ENCODE results near the gene CLMN. TPM values are rescaled to one million over a fixed set of nuclear protein-coding genes. Genes with fewer than 3 reads are reported as not detected.

Gene CLMN
- total and polyA plus RNA-seq, 2 of the 13 experiments (the other 11 are each of a cell fraction or from before 2014, with no cell fraction given) = 15.1 to 16.7 TPM

DNA sequence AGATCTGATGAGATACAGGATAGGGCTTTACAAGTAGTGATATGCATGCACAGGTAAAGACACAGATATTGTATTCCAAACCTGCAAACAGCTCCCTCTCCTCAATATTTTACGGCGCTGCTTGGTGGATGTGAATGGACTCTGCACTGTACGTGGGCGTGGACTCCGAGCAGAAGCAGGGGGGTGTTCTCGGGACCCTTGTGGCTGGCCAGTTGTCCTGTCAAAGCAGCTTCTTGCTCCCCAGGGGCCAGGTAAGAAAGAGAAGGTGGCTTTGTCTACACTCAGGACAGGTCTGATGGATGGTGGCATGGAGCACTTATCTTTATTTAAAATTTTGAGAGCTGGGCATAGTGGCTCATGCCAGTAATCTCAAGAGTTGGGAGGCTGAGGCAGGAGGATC lies 29.5 kb upstream of the CLMN start (continued):
- TF ChIP-seq ZNF883 (CRISPR knock-in tag; IDR thresholded peaks at IDR 0.05; ENCODE audit: not compliant biosample characterization) (no peak), ZNF33A (CRISPR knock-in tag; IDR thresholded peaks at IDR 0.05; ENCODE audit: borderline replicate concordance) (no peak), NFIB (CRISPR knock-in tag; IDR thresholded peaks at IDR 0.05; ENCODE audit: borderline replicate concordance) (no peak), ZNF737 (CRISPR knock-in tag; IDR thresholded peaks at IDR 0.05; ENCODE audit: borderline replicate concordance) (no peak), FOXA3 (CRISPR knock-in tag; IDR thresholded peaks at IDR 0.05) (no peak), CREM (IDR thresholded peaks at IDR 0.05) (no peak), CREM (CRISPR knock-in tag; IDR thresholded peaks at IDR 0.05) (no peak)
- TF ChIP-seq, protein P1, sequence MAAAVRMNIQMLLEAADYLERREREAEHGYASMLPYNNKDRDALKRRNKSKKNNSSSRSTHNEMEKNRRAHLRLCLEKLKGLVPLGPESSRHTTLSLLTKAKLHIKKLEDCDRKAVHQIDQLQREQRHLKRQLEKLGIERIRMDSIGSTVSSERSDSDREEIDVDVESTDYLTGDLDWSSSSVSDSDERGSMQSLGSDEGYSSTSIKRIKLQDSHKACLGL (CRISPR knock-in tag; IDR thresholded peaks at IDR 0.05) = no peak
- TF ChIP-seq, protein P2, sequence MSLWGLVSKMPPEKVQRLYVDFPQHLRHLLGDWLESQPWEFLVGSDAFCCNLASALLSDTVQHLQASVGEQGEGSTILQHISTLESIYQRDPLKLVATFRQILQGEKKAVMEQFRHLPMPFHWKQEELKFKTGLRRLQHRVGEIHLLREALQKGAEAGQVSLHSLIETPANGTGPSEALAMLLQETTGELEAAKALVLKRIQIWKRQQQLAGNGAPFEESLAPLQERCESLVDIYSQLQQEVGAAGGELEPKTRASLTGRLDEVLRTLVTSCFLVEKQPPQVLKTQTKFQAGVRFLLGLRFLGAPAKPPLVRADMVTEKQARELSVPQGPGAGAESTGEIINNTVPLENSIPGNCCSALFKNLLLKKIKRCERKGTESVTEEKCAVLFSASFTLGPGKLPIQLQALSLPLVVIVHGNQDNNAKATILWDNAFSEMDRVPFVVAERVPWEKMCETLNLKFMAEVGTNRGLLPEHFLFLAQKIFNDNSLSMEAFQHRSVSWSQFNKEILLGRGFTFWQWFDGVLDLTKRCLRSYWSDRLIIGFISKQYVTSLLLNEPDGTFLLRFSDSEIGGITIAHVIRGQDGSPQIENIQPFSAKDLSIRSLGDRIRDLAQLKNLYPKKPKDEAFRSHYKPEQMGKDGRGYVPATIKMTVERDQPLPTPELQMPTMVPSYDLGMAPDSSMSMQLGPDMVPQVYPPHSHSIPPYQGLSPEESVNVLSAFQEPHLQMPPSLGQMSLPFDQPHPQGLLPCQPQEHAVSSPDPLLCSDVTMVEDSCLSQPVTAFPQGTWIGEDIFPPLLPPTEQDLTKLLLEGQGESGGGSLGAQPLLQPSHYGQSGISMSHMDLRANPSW (CRISPR knock-in tag; IDR thresholded peaks at IDR 0.05; ENCODE audit: borderline replicate concordance) = no peak
- TF ChIP-seq, protein P3, sequence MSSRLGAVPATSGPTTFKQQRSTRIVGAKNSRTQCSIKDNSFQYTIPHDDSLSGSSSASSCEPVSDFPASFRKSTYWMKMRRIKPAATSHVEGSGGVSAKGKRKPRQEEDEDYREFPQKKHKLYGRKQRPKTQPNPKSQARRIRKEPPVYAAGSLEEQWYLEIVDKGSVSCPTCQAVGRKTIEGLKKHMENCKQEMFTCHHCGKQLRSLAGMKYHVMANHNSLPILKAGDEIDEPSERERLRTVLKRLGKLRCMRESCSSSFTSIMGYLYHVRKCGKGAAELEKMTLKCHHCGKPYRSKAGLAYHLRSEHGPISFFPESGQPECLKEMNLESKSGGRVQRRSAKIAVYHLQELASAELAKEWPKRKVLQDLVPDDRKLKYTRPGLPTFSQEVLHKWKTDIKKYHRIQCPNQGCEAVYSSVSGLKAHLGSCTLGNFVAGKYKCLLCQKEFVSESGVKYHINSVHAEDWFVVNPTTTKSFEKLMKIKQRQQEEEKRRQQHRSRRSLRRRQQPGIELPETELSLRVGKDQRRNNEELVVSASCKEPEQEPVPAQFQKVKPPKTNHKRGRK (CRISPR knock-in tag; IDR thresholded peaks at IDR 0.05) = no peak

Data from HepG2 (cell line).